HG03095 (cell line): ENCODE results near the gene KLHL42.

Source experiments
- ATAC-seq: cut with Tn5 transposase; IDR thresholded peaks from one replicate; pipeline ENCODE4 v1.9.1; 2021; ENCODE audit warnings: moderate library complexity; ENCODE audit not compliant: unreplicated experiment

Gene KLHL42

DNA sequence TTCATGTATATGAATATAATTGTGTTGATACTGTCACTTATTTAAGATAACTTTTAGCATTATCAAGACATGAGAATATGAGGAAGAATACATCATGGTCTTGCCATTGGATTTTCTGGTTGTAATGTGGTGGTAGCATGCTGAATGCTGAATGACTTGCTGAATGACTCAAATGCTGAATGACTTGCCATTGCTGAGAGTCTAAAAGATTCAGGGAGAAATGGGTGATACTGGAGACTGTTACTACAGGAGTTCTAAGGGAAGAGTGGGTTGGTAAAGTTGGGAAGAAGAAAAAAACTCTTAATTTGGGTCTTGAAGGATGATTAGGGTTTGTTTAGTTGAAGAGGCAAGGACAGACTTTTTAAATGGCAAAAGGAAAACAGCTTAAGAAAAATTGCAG lies 72.1 kb downstream of the KLHL42 start:
- no peak for ATAC-seq
